HG03108 (cell line): ENCODE results near the gene BLACAT1.
"Not testable (repeated sequence)": the region's sequence is repeated elsewhere in the genome, so short reads cannot be mapped to it uniquely, and the experiment has no call there.

Source experiments
- ATAC-seq: cut with Tn5 transposase; IDR thresholded peaks from one replicate; pipeline ENCODE4 v1.9.1; 2021; ENCODE audit warnings: moderate library complexity; ENCODE audit not compliant: unreplicated experiment

The BLACAT1 gene

DNA sequence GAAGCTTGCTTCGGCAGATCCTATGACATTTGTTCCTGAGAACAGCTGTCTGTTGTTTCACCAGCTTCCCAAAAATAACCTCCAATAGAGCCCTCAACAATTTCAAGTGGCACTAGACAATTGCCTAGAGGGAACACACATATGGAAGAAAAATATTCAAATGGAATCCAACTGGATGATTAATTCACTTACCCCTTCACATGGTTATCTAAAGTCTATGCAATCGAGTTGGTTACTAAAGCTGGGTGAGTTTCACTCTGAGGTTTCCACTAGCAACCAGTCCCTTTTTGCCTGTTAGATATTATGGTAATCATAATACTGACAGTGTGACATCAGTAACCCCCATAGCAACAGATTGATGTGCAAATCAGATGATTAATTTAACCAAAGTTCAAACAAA, 34.0 kb downstream of the BLACAT1 start, which contains the start of gene LEMD1:
LEMD1 (minus strand) TSS at position 259 of the 400 bp plus-strand sequence. CDS start 1,520 bp downstream, outside the sequence.
- ATAC-seq, result no peak

DNA sequence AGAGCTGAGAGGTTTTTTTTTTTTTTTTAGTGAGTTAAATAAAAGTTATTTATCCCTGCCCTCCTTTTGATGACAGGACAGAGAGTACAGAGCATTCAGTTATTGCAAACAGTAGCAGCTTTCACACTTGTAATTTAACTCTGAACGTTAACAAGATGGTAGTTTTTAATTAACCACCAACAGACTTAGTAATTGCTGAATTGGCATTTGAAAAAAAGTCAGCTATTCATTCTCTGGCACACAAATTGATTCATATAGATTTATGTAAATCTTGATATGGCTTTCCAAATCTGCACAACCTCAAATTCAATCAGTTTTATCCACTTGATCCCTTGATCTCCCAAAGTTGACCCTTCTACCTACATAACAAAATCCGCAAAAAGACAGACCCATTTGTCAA, 34.9 kb downstream of the BLACAT1 start:
- ATAC-seq, result no peak

DNA sequence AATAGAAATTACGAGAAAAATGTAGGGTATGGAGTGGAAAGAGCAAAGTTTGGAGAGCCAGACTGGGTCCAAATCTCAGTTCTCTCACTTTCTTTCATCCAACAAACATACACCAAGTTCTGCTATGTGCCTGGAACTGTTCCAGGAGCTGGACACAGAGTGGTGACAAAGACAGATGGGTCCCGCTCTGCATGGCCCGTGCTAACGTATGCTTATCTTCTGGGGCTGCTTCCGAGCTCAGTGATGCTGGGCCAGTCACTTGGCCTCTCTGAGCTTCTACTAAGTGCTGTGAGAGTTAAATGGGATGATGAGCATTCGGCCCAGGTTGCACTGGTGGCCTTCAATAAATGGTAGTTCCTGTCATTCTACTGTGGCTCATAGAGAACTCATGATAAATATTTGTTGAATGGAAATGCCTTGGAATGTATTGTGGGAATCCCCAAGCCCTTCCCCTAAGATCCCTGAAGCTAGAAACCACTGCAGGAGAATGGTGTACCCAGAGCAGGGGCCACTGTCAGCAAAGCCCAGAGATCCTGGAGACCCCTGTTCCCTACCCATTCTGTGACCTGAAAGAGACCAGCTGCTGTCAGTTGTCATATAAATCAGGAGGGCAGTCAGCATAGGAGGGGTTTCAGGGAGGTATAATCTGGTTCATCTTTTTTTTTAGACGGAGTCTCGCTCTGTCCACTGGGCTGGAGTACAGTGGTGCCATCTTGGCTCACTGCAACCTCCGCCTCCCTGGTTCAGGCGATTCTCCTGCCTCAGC, 37.8 kb downstream of the BLACAT1 start:
- ATAC-seq, result no peak

DNA sequence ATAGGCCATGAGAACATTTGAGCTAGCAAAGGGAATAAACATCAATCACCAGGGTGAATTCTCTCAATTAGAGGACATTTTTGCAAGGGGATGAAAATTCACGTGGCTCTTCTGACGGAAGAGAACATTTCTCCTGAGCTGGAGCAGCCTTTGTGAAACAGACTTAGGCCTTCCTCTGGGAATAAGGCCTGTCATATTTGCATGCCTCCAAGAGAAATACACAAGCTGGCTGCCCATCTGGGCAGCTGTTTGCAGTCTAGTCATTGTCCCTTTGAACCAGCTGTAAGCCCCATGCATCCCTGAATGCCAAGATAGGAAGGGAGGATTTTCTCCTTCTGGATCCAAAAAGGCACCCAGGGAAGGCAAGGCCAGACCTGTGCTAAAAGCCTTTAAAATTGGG, 39.5 kb downstream of the BLACAT1 start:
- ATAC-seq, result no peak

DNA sequence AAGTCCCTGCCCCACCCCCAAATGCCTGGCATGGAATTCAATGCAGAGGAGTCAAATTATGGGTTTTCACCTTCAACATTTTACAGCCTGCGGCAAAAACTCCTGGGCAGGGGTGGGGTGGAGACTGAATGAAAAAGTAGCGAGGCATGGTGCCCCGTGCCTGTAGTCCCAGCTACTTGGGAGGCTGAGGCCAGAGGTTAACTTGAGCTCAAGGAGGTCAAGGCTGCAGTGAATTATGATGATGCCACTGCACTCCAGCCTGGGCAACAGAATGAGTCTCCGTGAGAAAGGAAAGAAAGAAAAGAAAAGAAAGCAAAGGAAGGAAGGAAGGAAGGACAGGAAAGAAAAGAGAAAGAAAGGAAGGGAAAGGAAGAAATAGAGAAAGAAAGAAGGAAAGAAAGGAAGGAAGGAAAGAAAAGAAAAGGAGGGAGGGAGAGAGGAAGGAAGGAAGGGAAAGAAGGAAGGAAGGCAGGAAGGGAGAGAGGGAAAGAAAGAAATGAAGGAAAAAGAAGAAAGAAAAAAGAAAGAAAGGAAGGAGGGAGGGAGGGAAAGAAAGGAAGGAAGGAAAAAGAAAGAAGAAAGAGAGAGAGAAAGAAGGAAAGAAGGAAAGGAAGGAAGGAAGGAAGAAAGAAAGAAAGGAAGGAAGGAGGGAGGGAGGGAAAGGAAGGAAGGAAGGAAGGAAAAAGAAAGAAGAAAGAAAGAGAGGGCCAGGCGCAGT, 45.1 kb downstream of the BLACAT1 start:
- ATAC-seq, result no peak

DNA sequence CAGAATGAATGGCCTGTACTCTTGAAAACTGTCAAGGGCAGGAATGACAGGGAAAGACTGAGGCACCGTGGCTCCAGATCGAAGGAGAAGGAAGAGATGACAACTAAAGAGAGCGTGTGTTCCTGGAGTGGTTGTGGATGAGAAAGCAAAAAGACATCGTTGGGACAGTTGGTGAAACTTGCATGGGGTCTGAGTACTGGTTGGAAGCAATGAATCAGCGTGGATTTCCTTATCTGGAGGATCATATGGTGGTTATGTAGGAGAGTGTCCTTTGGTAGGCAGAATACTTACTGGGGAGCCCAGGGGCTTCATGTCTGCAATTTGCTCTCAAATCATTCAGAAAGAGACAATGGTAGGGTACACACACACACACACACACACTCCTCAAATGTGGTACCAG, 47.9 kb downstream of the BLACAT1 start:
- no peak for ATAC-seq

DNA sequence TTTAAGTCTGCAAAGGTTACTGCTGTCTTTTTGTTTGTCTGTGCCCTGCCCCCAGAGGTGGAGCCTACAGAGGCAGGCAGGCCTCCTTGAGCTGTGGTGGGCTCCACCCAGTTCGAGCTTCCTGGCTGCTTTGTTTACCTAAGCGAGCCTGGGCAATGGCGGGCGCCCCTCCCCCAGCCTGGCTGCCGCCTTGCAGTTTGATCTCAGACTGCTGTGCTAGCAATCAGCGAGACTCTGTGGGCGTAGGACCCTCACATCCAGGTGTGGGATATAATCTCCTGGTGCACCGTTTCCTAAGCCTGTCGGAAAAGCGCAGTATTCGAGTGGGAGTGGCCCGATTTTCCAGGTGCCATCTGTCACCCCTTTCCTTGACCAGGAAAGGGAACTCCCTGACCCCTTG, 49.6 kb downstream of the BLACAT1 start:
- not testable (repeated sequence) for ATAC-seq
